Glutamatergic neuron (in vitro differentiated cells): ENCODE data around the gene CFL1. TPM values are rescaled to one million over a fixed set of nuclear protein-coding genes. Genes with fewer than 3 reads are reported as not detected.

Source experiments
- DNase-seq: peaks from one replicate; pipeline ENCODE4 v3.0.0; 2022
- H3K27ac Mint-ChIP-seq: one replicate; pipeline ENCODE4 v1.8.0; 2020; ENCODE audit warnings: mild to moderate bottlenecking, mixed read lengths, inconsistent platforms; ENCODE audit not compliant: unreplicated experiment
- H3K27me3 Mint-ChIP-seq: one replicate; pipeline ENCODE4 v1.8.0; 2020; ENCODE audit warnings: mild to moderate bottlenecking, moderate library complexity, mixed read lengths, inconsistent platforms; ENCODE audit not compliant: unreplicated experiment
- H3K36me3 Mint-ChIP-seq: one replicate; pipeline ENCODE4 v1.8.0; 2020; ENCODE audit warnings: mild to moderate bottlenecking, mixed read lengths, inconsistent platforms; ENCODE audit not compliant: unreplicated experiment
- H3K4me1 Mint-ChIP-seq: one replicate; pipeline ENCODE4 v1.8.0; 2020; ENCODE audit warnings: mild to moderate bottlenecking, low read depth, mixed read lengths, inconsistent platforms; ENCODE audit not compliant: unreplicated experiment
- H3K4me3 Mint-ChIP-seq: one replicate; pipeline ENCODE4 v1.8.0; 2020; ENCODE audit warnings: mild to moderate bottlenecking, mixed read lengths, inconsistent platforms; ENCODE audit not compliant: unreplicated experiment
- H3K9me3 Mint-ChIP-seq: one replicate; pipeline ENCODE4 v1.8.0; 2020; ENCODE audit warnings: mild to moderate bottlenecking, moderate library complexity, mixed read lengths, inconsistent platforms; ENCODE audit not compliant: unreplicated experiment
- total RNA-seq: library from RNA; stranded (reverse); fragmentation: NEBNext Ultra II Directional; extraction: Animal tissue kit (Norgen Biotek cat#: 25700); gene quantifications from one replicate; pipeline ENCODE4 v1.2.1, GENCODE V29; 2021; ENCODE audit not compliant: unreplicated experiment
- TF ChIP-seq, protein P1 (sequence below): fragments of 200-600 bp; sonication (generic); IDR thresholded peaks from one replicate; pipeline ENCODE4 v1.5.0; 2021; ENCODE audit not compliant: partially characterized antibody, unreplicated experiment

Gene CFL1
- total RNA-seq, 1 donor from 2014 or later, result 1,294 TPM

DNA sequence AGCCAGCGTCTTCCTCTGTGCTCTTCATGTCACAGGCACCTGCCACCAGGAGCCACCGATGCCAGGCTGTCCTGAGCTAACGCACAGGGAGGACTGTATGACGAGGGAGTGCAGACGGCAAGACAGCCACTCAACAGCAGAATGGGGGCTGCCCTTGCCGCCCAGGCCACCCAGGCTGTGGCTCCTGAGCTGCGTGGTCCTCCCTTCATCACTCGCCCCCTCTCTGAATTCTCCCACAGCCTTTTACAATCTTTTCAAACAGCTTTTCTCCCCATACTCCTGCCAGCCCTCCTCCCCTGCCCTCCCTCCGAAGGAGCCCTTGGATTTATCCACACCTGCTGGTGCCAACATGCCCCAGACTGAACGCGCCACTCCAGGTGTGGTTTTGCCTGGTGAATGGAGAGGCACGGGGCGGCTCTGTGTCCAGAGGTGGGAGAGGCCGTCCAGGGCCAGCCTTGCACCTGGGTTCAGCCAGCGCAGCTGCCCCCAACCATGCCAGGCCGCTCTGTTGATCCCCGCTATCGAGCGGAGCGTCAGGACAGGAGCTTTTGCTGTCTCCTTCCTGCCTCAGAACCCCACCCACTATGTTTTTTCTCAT, 49.1 kb downstream of the CFL1 start:
- H3K36me3 Mint-ChIP-seq, result no peaks in the 10 kb centered on the region
- no peak overlapping the region for H3K27ac Mint-ChIP-seq
- no peak for DNase-seq
- no peak overlapping the region for H3K4me3 Mint-ChIP-seq
- H3K4me1 Mint-ChIP-seq, result peaks cover 14% of the 10 kb centered on the region
- peaks cover 9% of the 10 kb centered on the region for H3K9me3 Mint-ChIP-seq
- TF ChIP-seq, protein P1, sequence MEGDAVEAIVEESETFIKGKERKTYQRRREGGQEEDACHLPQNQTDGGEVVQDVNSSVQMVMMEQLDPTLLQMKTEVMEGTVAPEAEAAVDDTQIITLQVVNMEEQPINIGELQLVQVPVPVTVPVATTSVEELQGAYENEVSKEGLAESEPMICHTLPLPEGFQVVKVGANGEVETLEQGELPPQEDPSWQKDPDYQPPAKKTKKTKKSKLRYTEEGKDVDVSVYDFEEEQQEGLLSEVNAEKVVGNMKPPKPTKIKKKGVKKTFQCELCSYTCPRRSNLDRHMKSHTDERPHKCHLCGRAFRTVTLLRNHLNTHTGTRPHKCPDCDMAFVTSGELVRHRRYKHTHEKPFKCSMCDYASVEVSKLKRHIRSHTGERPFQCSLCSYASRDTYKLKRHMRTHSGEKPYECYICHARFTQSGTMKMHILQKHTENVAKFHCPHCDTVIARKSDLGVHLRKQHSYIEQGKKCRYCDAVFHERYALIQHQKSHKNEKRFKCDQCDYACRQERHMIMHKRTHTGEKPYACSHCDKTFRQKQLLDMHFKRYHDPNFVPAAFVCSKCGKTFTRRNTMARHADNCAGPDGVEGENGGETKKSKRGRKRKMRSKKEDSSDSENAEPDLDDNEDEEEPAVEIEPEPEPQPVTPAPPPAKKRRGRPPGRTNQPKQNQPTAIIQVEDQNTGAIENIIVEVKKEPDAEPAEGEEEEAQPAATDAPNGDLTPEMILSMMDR, result no peak
- peaks cover 5% of the 10 kb centered on the region for H3K27me3 Mint-ChIP-seq

- H3K9me3 Mint-ChIP-seq, result peaks cover 7% of the 10 kb centered on the region
- no peak for DNase-seq
- H3K4me3 Mint-ChIP-seq, result no peak overlapping the region
- no peak overlapping the region for H3K27ac Mint-ChIP-seq
- peaks cover 9% of the 10 kb centered on the region for H3K4me1 Mint-ChIP-seq
- no peaks in the 10 kb centered on the region for H3K36me3 Mint-ChIP-seq
- peaks cover 2% of the 10 kb centered on the region for H3K27me3 Mint-ChIP-seq
- TF ChIP-seq, protein P1, result no peak
Observed at GRCh38 chr11:65806979-65807378, 51.0 kb downstream of the CFL1 start.

Other genes starting within 250 kb of the CFL1 start
- gene MAP3K11, start 244.0 kb downstream of the CFL1 start, total RNA-seq, result 58.6 TPM
- 43.3 TPM for gene PCNX3, start 242.4 kb downstream of the CFL1 start, total RNA-seq
- gene SIPA1, start 220.1 kb downstream of the CFL1 start, total RNA-seq, result 21.4 TPM
- gene RELA, start 195.3 kb downstream of the CFL1 start, total RNA-seq, result 61.2 TPM
- gene KAT5, start 145.9 kb downstream of the CFL1 start, total RNA-seq, result 71.3 TPM
- 42.9 TPM for gene RNASEH2C, start 137.4 kb downstream of the CFL1 start, total RNA-seq
- 13.2 TPM for gene AP5B1, start 77.2 kb downstream of the CFL1 start, total RNA-seq
- gene OVOL1, start 71.1 kb downstream of the CFL1 start, total RNA-seq, result not detected
- 14.7 TPM for gene SNX32, start 24.2 kb downstream of the CFL1 start, total RNA-seq
- gene MUS81, start 2.3 kb upstream of the CFL1 start, total RNA-seq, result 114 TPM
- 16.3 TPM for gene EFEMP2, start 14.6 kb upstream of the CFL1 start, total RNA-seq
- not detected for gene CTSW, start 21.7 kb upstream of the CFL1 start, total RNA-seq
- gene FIBP, start 30.3 kb upstream of the CFL1 start, total RNA-seq, result 115 TPM
- 23.6 TPM for gene CCDC85B, start 32.5 kb upstream of the CFL1 start, total RNA-seq
- not detected for gene FOSL1, start 42.2 kb upstream of the CFL1 start, total RNA-seq
- 24.7 TPM for gene C11orf68, start 60.9 kb upstream of the CFL1 start, total RNA-seq
- gene DRAP1, start 61.2 kb upstream of the CFL1 start, total RNA-seq, result 68.7 TPM
- not detected for gene TSGA10IP, start 87.3 kb upstream of the CFL1 start, total RNA-seq
- gene SART1, start 103.6 kb upstream of the CFL1 start, total RNA-seq, result 52.3 TPM
- 37.6 TPM for gene EIF1AD, start 144.0 kb upstream of the CFL1 start, total RNA-seq
- gene BANF1, start 144.3 kb upstream of the CFL1 start, total RNA-seq, result 135 TPM
- gene CST6, start 153.8 kb upstream of the CFL1 start, total RNA-seq, result not detected
- not detected for gene CATSPER1, start 168.3 kb upstream of the CFL1 start, total RNA-seq
- gene GAL3ST3, start 191.0 kb upstream of the CFL1 start, total RNA-seq, result 2.4 TPM
- 187 TPM for gene SF3B2, start 194.2 kb upstream of the CFL1 start, total RNA-seq
- gene PACS1, start 212.1 kb upstream of the CFL1 start, total RNA-seq, result 30.6 TPM